Stimulated activated CD4-positive, alpha-beta T cell treated with anti-CD3 and anti-CD28 coated beads, Interleukin-4, amount 100 ng/mL, for 24 hours (primary cell): ENCODE measurements around the gene PTPRD.

Source experiments
- DNase-seq: peaks from one replicate; pipeline ENCODE4 v3.0.0-alpha.2; 2020

PTPRD gene

GRCh38 chr9:8649807-8650206 is 1963.0 kb downstream of the PTPRD start:
- no peak for DNase-seq

GRCh38 chr9:8649160-8649559 is 1963.6 kb downstream of the PTPRD start:
- DNase-seq, result no peak

GRCh38 chr9:8648271-8648845 is 1964.4 kb downstream of the PTPRD start:
- DNase-seq, result no peak

GRCh38 chr9:8647824-8648223 is 1965.0 kb downstream of the PTPRD start:
- DNase-seq, result no peak

- no peak for DNase-seq
These were observed 1968.2 kb downstream of the PTPRD start for GRCh38 chr9:8644571-8644970.

- no peak for DNase-seq
These were observed 1968.9 kb downstream of the PTPRD start for GRCh38 chr9:8643896-8644295.

- no peak for DNase-seq
These were observed 1969.3 kb downstream of the PTPRD start for GRCh38 chr9:8643464-8643863.

- no peak for DNase-seq
These were observed 1972.0 kb downstream of the PTPRD start for GRCh38 chr9:8640761-8641160.

- DNase-seq, result no peak
These were observed 1975.2 kb downstream of the PTPRD start for GRCh38 chr9:8637626-8638025.

GRCh38 chr9:8633784-8634183 is 1979.0 kb downstream of the PTPRD start:
- DNase-seq, result no peak

- no peak for DNase-seq
These were observed 1980.3 kb downstream of the PTPRD start for GRCh38 chr9:8632493-8632892.

GRCh38 chr9:8628791-8629190 is 1984.0 kb downstream of the PTPRD start:
- DNase-seq, result no peak

GRCh38 chr9:8627976-8628679 is 1984.7 kb downstream of the PTPRD start:
- DNase-seq, result no peak

- DNase-seq, result no peak
These were observed 1989.9 kb downstream of the PTPRD start for GRCh38 chr9:8622871-8623270.

GRCh38 chr9:8622222-8622802 is 1990.5 kb downstream of the PTPRD start:
- DNase-seq, result no peak

- DNase-seq, result no peak
These were observed 1991.4 kb downstream of the PTPRD start for GRCh38 chr9:8621416-8621815.

- DNase-seq, result no peak
These were observed 1996.4 kb downstream of the PTPRD start for GRCh38 chr9:8616414-8616813.

- DNase-seq, result no peak
These were observed 1997.8 kb downstream of the PTPRD start for GRCh38 chr9:8614926-8615440.

- DNase-seq, result no peak
These were observed 1999.4 kb downstream of the PTPRD start for GRCh38 chr9:8613346-8613825.

GRCh38 chr9:8611153-8611552 is 2001.6 kb downstream of the PTPRD start:
- no peak for DNase-seq

- no peak for DNase-seq
These were observed 2002.5 kb downstream of the PTPRD start for GRCh38 chr9:8610256-8610655.

GRCh38 chr9:8605096-8605495 is 2007.7 kb downstream of the PTPRD start:
- DNase-seq, result no peak

GRCh38 chr9:8604201-8604600 is 2008.6 kb downstream of the PTPRD start:
- no peak for DNase-seq
